ENCODE data around the gene TSPYL6. TPM values are rescaled to one million over a fixed set of nuclear protein-coding genes. Genes with fewer than 3 reads are reported as not detected.

Gene TSPYL6
- total RNA-seq, 1 donor from 2014 or later: not detected

GRCh38 chr2:54204476-54204875 is 51.6 kb downstream of the TSPYL6 start:
- Mint-ChIP-seq H3K27me3 (no peaks in the 10 kb centered on the region), H3K36me3 (ENCODE audit: low read depth) (peaks cover 8% of the 10 kb centered on the region), H3K4me3 (no peak overlapping the region), H3K27ac (no peak overlapping the region), H3K4me1 (no peaks in the 10 kb centered on the region), H3K9me3 (peaks cover 13% of the 10 kb centered on the region)
- CTCF ChIA-PET: no interaction called here
- DNase-seq (no peak), ATAC-seq (ENCODE audit: low read depth) (no peak)
- TF ChIP-seq, protein P1, sequence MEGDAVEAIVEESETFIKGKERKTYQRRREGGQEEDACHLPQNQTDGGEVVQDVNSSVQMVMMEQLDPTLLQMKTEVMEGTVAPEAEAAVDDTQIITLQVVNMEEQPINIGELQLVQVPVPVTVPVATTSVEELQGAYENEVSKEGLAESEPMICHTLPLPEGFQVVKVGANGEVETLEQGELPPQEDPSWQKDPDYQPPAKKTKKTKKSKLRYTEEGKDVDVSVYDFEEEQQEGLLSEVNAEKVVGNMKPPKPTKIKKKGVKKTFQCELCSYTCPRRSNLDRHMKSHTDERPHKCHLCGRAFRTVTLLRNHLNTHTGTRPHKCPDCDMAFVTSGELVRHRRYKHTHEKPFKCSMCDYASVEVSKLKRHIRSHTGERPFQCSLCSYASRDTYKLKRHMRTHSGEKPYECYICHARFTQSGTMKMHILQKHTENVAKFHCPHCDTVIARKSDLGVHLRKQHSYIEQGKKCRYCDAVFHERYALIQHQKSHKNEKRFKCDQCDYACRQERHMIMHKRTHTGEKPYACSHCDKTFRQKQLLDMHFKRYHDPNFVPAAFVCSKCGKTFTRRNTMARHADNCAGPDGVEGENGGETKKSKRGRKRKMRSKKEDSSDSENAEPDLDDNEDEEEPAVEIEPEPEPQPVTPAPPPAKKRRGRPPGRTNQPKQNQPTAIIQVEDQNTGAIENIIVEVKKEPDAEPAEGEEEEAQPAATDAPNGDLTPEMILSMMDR (IDR thresholded peaks at IDR 0.05): no peak
- POLR2A ChIA-PET: no interaction called here
- intact Hi-C loops (cut with micrococcal nuclease): no loop called here

Other genes with a start within 250 kb of the TSPYL6 start
- 14.9 and 15.9 TPM in 2 replicates for gene ACYP2, start 140.6 kb downstream of the TSPYL6 start, total RNA-seq
- gene SPTBN1, start 200.1 kb upstream of the TSPYL6 start, total RNA-seq: 82.9 and 83.2 TPM in 2 replicates

All from activated B cell treated with CpG ODN at 0.5 μM for 24 hours (primary cell).